GM19239 (cell line): ENCODE data around the gene ZNF184.
"Not testable (repeated sequence)": the region's sequence is repeated elsewhere in the genome, so short reads cannot be mapped to it uniquely, and the experiment has no call there.

Source experiments
- DNase-seq: peaks from one replicate; pipeline ENCODE4 v3.0.0; 2011; ENCODE audit warnings: low spot score; ENCODE audit not compliant: insufficient read length
- FAIRE-seq: peaks from 2 replicates; lab custom pipeline; 2011; peaks lifted over from hg19 to GRCh38; lab: Jason Lieb, UNC

The ZNF184 gene

DNA sequence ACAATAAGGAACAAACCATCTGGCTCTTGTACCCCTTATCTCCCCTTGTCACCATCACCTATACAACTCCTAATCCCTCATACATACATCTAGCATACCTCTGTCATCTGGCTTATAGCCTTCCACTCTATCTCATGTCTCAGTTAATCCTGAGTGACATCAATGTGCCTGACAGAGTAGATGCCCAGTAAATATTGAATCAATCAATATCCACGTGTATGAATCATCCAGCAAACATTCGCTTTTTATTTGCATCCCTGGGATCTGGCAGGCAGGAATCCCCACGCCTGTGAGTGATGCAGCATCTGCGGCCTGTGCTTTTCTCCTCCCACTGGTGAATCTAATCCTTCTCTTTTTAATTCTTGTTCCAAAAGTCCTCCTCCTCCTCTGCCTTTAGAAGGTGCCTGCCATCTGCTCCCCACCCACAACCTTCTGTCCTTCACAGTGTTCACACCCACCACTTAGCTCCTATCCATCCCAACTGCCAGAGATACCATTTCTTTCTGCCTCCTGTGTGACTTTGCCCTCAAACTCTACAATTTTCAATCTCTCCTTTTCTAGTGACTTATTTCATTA is 46.8 kb downstream of the ZNF184 start:
- no peak for FAIRE-seq
- DNase-seq, result no peak

- FAIRE-seq, DNase-seq: not testable (repeated sequence)
Observed at GRCh38 chr6:27424851-27425250, 48.1 kb downstream of the ZNF184 start.

GRCh38 chr6:27422651-27423332 is 50.1 kb downstream of the ZNF184 start:
- DNase-seq (no peak), FAIRE-seq (no peak)

GRCh38 chr6:27419363-27419762 is 53.5 kb downstream of the ZNF184 start:
- no peak for DNase-seq

DNA sequence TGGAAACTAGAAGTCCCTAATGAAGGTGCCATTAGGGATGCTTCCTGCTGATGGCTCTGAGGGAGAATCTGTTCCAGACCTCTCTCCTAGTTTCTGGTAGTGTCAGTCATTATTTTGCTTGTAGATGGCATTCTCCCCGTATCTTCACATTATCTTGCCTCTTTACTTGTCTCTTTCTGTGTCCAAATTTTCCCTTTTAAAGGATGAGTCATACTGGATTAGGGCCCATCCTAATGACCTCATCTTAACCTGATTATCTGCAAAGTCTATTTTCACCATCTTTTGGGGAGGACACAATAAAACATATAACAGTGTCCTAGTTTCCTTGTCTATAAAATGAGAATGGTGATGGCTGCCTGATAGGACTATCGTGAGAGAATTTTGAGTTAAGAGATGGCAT is 57.0 kb downstream of the ZNF184 start:
- DNase-seq (no peak), FAIRE-seq (no peak)

More at GRCh38 chr6:27419363-27419762, 53.5 kb downstream of the ZNF184 start:
- no peak for FAIRE-seq

DNA sequence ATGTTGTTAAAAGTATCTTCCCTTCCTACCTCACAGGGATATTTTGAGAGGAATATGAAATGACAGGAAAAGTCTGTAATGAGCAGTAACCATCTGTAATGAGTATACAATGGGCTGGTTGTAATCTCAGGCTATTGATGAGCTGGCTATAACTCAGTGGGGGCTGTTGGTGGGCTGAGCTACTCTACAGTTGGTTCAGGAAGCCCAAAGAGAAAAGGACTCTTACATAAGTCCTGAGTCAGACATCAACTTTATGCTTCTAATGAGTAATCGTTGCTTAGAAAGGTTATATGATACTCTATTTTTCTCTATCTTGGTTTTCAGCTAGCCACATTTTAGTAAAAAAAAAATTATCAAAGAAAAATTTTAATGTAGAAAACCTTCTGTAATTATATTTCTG is 57.9 kb downstream of the ZNF184 start:
- FAIRE-seq, result no peak

DNA sequence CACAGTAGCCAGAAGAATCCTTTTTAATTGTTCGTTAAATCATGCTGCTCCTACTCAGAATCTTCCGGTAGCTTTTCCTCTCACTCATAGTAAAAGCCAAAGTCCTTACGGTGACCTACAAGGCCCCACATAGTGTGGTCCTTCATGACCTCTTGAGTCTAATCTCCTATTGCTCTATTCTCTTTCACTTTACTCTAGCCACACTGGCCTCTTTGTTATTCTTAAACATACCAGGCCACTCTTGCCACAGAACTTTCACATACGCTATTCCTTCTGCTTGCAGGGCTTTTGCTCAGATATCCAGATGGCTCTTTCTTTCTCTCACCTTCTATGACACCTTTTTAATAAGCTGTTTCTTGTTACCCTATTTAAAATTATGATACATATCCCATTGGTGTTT is 58.6 kb downstream of the ZNF184 start:
- DNase-seq (no peak), FAIRE-seq (no peak)

More for the DNA sequence above, 57.9 kb downstream of the ZNF184 start:
- no peak for DNase-seq

- DNase-seq (no peak), FAIRE-seq (no peak)
Observed at GRCh38 chr6:27407153-27407814, 65.6 kb downstream of the ZNF184 start.

DNA sequence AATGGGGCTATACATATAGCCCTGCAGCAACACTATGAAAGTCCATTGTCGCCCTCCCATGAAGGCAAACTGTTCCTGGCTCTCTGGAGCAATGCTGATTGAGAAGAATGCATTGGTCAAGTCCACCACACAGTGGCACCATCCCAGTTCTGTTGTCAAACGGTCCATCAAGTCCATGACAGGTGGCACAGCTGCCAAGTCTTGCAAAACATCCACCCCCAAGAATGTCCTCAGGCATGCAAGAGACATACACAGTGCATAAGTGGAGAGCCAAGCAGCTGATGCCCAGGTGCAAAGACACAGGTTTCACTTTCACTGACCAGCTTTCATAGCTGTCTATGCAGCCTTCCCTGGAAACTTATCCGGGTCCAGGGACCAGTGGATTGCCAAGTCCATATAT is 66.8 kb downstream of the ZNF184 start:
- FAIRE-seq (no peak), DNase-seq (no peak)

GRCh38 chr6:27400877-27401642 is 71.8 kb downstream of the ZNF184 start:
- FAIRE-seq, result no peak
- DNase-seq, result no peak
